HEK293 (cell line): ENCODE data around the gene PHYKPL.

Experiments
- CTCF ChIA-PET: fragments of 350-600 bp; formaldehyde crosslinking; extraction: SDS; loops from one replicate; lab custom pipeline; 2021; ENCODE audit warnings: antibody characterized with exemption; lab: Yijun Ruan, JAX
- POLR2A ChIA-PET: fragments of 300-600 bp; formaldehyde crosslinking; extraction: SDS; loops from one replicate; lab custom pipeline; 2020; ENCODE audit warnings: antibody characterized with exemption, inconsistent platforms; lab: Yijun Ruan, JAX
- H3K27ac ChIP-seq: fragments of 200-500 bp; sonication (Bioruptor generic); 2 replicates; pipeline ENCODE4 v1.5.1; 2014; ENCODE audit warnings: low read depth, low read length, control low read depth, inconsistent platforms; ENCODE audit errors: extremely low read depth
- H3K36me3 ChIP-seq, 2 experiments: fragments of 200-500 bp in 1 of 2; sonication (Bioruptor generic) in 1 of 2; 1 replicate in 1 of 2; 2 replicates in 1 of 2; pipeline ENCODE4 v1.5.1; 2014 to 2017; ENCODE audit warnings: inconsistent platforms in 2 of 2, low read length in 2 of 2; ENCODE audit not compliant: control insufficient read depth in 2 of 2, insufficient read depth in 1 of 2
- H3K4me1 ChIP-seq: fragments of 200-500 bp; sonication (Bioruptor generic); 2 replicates; pipeline ENCODE4 v1.5.1; 2014; ENCODE audit warnings: mild to moderate bottlenecking, low read length, inconsistent platforms; ENCODE audit not compliant: control insufficient read depth, insufficient read depth
- H3K4me3 ChIP-seq: 2 replicates; pipeline ENCODE4 v1.5.1; 2011; ENCODE audit warnings: low read depth, mild to moderate bottlenecking, control low read depth, low read length, moderate library complexity
- H3K9me3 ChIP-seq: fragments of 200-500 bp; sonication (Bioruptor generic); 2 replicates; pipeline ENCODE4 v1.5.1; 2014; ENCODE audit warnings: low read depth, low read length, inconsistent platforms; ENCODE audit not compliant: control insufficient read depth, insufficient read depth
- EGR2 ChIP-seq: fragments of 450-650 bp; formaldehyde crosslinking; IDR thresholded peaks from 2 replicates; pipeline ENCODE4 v1.5.1; 2016; ENCODE audit warnings: low read depth, missing biosample characterization, missing genetic modification characterization
- MEIS1 ChIP-seq: sonication (generic); formaldehyde crosslinking; IDR thresholded peaks from 2 replicates; pipeline ENCODE4 v1.8.1; 2022; ENCODE audit warnings: missing genetic modification reagents, mild to moderate bottlenecking, borderline replicate concordance
- PRDM1 ChIP-seq: fragments of 450-650 bp; formaldehyde crosslinking; IDR thresholded peaks from 2 replicates; pipeline ENCODE4; 2016; ENCODE audit warnings: missing biosample characterization, missing genetic modification characterization
- SETDB1 ChIP-seq: IDR thresholded peaks from one replicate; pipeline ENCODE4 v1.6.1; 2017; ENCODE audit warnings: mild to moderate bottlenecking, low read length, moderate library complexity, mixed read lengths; ENCODE audit not compliant: insufficient read length
- SP3 ChIP-seq: fragments of 450-650 bp; formaldehyde crosslinking; IDR thresholded peaks from 2 replicates; pipeline ENCODE4 v1.5.1; 2016; ENCODE audit warnings: missing biosample characterization, missing genetic modification characterization
- ZBTB17 ChIP-seq: fragments of 450-650 bp; formaldehyde crosslinking; IDR thresholded peaks from 2 replicates; pipeline ENCODE4 v1.5.1; 2016; ENCODE audit warnings: missing biosample characterization, missing genetic modification characterization
- ZFHX2 ChIP-seq: fragments of 450-650 bp; formaldehyde crosslinking; conservative IDR thresholded peaks from 2 replicates; pipeline ENCODE4 v1.5.1; 2016; ENCODE audit warnings: missing biosample characterization, missing genetic modification characterization
- ZFP41 ChIP-seq: fragments of 450-650 bp; formaldehyde crosslinking; IDR thresholded peaks from 2 replicates; pipeline ENCODE4 v1.5.1; 2016; ENCODE audit warnings: missing biosample characterization, missing genetic modification characterization, borderline replicate concordance
- ZNF140 ChIP-seq: fragments of 450-650 bp; formaldehyde crosslinking; IDR thresholded peaks from 2 replicates; pipeline ENCODE4 v1.5.1; 2016; ENCODE audit warnings: missing biosample characterization, missing genetic modification characterization
- ZNF19 ChIP-seq: fragments of 450-650 bp; formaldehyde crosslinking; IDR thresholded peaks from 2 replicates; pipeline ENCODE4; 2016; ENCODE audit warnings: missing biosample characterization, missing genetic modification characterization, low read depth
- ZNF211 ChIP-seq: fragments of 450-650 bp; formaldehyde crosslinking; IDR thresholded peaks from 2 replicates; pipeline ENCODE4 v1.5.1; 2016; ENCODE audit warnings: low read depth, missing biosample characterization, missing genetic modification characterization
- ZNF221 ChIP-seq: fragments of 450-650 bp; formaldehyde crosslinking; IDR thresholded peaks from 2 replicates; pipeline ENCODE4 v1.5.1; 2017; ENCODE audit warnings: missing biosample characterization, missing genetic modification characterization, borderline replicate concordance
- ZNF366 ChIP-seq: fragments of 450-650 bp; formaldehyde crosslinking; conservative IDR thresholded peaks from 2 replicates; pipeline ENCODE4 v1.5.1; 2016; ENCODE audit warnings: missing biosample characterization, missing genetic modification characterization
- ZNF394 ChIP-seq: fragments of 450-650 bp; formaldehyde crosslinking; IDR thresholded peaks from 2 replicates; pipeline ENCODE4 v1.5.1; 2016; ENCODE audit warnings: missing biosample characterization, missing genetic modification characterization, mild to moderate bottlenecking, moderate library complexity, borderline replicate concordance
- ZNF433 ChIP-seq: fragments of 450-650 bp; formaldehyde crosslinking; IDR thresholded peaks from 2 replicates; pipeline ENCODE4 v1.5.1; 2016; ENCODE audit warnings: missing biosample characterization, missing genetic modification characterization, low read depth
- ZNF473 ChIP-seq: fragments of 450-650 bp; formaldehyde crosslinking; IDR thresholded peaks from 2 replicates; pipeline ENCODE4 v1.5.1; 2017; ENCODE audit warnings: missing biosample characterization, missing genetic modification characterization
- ZNF521 ChIP-seq: fragments of 450-650 bp; formaldehyde crosslinking; IDR thresholded peaks from 2 replicates; pipeline ENCODE4 v1.5.1; 2017; ENCODE audit warnings: missing biosample characterization, mild to moderate bottlenecking, missing genetic modification characterization
- ZNF623 ChIP-seq: fragments of 450-650 bp; formaldehyde crosslinking; IDR thresholded peaks from 2 replicates; pipeline ENCODE4 v1.5.1; 2016; ENCODE audit warnings: missing biosample characterization, missing genetic modification characterization
- TF ChIP-seq, protein P1 (sequence below): fragments of 450-650 bp; formaldehyde crosslinking; IDR thresholded peaks from 2 replicates; pipeline ENCODE4 v1.5.1; 2016; ENCODE audit warnings: missing biosample characterization, missing genetic modification characterization
- TF ChIP-seq, protein P2 (sequence below): fragments of 450-650 bp; formaldehyde crosslinking; IDR thresholded peaks from 2 replicates; pipeline ENCODE4 v1.5.1; 2016; ENCODE audit warnings: missing biosample characterization, missing genetic modification characterization
- TF ChIP-seq, protein P3 (sequence below): fragments of 450-650 bp; formaldehyde crosslinking; IDR thresholded peaks from 2 replicates; pipeline ENCODE4 v1.5.1; 2017; ENCODE audit warnings: missing biosample characterization, missing genetic modification characterization

PHYKPL gene

DNA sequence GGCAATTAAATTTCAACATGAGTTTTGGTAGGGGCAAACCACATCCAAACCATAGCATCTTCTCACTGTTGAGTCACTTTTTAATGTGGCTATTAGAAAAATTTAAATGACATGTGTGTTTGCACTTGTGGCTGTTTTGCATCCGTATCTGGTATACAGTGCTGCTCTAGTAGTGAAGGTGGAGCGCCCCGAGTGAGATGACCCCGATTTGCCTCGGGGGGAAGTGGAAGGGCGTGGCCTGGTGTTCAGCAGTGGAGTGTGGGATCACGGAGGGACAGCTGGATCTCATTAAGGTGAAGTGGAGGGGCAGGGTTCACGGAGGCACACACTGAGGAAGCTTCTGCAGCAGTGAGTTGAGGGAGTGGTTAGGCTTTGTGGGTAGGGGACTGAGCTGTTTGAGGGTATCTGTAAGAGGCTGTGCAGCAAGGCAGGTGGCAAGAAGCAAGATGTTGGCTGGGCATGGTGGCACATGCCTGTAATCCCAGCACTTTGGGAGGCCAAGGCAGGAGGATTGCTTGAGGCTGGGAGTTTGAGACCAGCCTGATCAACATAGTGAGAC is 39.3 kb downstream of the PHYKPL start:
- no peak overlapping the region for H3K4me3 ChIP-seq
- H3K9me3 ChIP-seq = no peaks in the 10 kb centered on the region
- no peak overlapping the region for H3K27ac ChIP-seq
- no peaks in the 10 kb centered on the region for H3K36me3 ChIP-seq
- POLR2A ChIA-PET = interaction anchor here (2.0 kb wide), 1 partner anchor 11 kb away, joined by 6 read pairs; the partner anchor contains the start of gene HNRNPAB
- TF ChIP-seq, protein P1, sequence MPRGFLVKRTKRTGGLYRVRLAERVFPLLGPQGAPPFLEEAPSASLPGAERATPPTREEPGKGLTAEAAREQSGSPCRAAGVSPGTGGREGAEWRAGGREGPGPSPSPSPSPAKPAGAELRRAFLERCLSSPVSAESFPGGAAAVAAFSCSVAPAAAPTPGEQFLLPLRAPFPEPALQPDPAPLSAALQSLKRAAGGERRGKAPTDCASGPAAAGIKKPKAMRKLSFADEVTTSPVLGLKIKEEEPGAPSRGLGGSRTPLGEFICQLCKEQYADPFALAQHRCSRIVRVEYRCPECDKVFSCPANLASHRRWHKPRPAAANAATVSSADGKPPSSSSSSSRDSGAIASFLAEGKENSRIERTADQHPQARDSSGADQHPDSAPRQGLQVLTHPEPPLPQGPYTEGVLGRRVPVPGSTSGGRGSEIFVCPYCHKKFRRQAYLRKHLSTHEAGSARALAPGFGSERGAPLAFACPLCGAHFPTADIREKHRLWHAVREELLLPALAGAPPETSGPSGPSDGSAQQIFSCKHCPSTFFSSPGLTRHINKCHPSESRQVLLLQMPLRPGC = no peak
- TF ChIP-seq ZNF623 (tag by site-specific recombination) = no peak
- no peak for TF ChIP-seq SP3 (tag by site-specific recombination)
- no peak for TF ChIP-seq ZBTB17
- no peak for TF ChIP-seq ZNF433
- TF ChIP-seq ZNF140 (tag by site-specific recombination) = no peak
- TF ChIP-seq, protein P2, sequence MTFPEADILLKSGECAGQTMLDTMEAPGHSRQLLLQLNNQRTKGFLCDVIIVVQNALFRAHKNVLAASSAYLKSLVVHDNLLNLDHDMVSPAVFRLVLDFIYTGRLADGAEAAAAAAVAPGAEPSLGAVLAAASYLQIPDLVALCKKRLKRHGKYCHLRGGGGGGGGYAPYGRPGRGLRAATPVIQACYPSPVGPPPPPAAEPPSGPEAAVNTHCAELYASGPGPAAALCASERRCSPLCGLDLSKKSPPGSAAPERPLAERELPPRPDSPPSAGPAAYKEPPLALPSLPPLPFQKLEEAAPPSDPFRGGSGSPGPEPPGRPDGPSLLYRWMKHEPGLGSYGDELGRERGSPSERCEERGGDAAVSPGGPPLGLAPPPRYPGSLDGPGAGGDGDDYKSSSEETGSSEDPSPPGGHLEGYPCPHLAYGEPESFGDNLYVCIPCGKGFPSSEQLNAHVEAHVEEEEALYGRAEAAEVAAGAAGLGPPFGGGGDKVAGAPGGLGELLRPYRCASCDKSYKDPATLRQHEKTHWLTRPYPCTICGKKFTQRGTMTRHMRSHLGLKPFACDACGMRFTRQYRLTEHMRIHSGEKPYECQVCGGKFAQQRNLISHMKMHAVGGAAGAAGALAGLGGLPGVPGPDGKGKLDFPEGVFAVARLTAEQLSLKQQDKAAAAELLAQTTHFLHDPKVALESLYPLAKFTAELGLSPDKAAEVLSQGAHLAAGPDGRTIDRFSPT (tag by site-specific recombination) = no peak
- TF ChIP-seq, all 188 proteins: peak for 0
- H3K4me1 ChIP-seq = no peaks in the 10 kb centered on the region
- CTCF ChIA-PET = no interaction called here

DNA sequence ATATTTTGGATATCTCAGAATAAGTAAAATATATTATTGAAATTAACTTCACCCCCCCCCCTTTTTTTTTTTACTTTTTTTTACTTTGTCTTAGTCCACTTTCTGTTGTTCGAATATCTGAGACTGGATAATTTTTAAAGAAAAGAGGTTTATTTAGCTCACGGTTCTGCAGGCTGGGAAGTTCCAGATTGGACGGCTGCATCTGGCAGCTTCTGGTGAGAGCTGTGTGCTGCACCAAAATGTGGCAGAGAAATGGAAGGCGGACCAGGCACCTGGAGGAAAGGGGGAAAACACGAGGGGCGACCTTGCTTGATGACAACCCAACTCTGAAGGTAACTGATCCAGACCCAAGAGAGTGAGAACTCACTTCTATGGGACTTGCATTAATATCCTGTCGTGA is 39.8 kb downstream of the PHYKPL start:
- Histone ChIP-seq H3K4me1 (no peaks in the 10 kb centered on the region), H3K36me3 (no peaks in the 10 kb centered on the region), H3K9me3 (no peaks in the 10 kb centered on the region), H3K27ac (no peak overlapping the region)
- POLR2A ChIA-PET = interaction anchor here (2.0 kb wide), 1 partner anchor 11 kb away, joined by 6 read pairs; the partner anchor contains the start of gene HNRNPAB
- no peak for TF ChIP-seq ZNF394 (tag by site-specific recombination)
- no peak for TF ChIP-seq ZNF211 (tag by site-specific recombination)
- TF ChIP-seq SETDB1 = peak; percentile 32
- no peak for TF ChIP-seq ZNF221 (tag by site-specific recombination)
- no peak for TF ChIP-seq ZNF521 (tag by site-specific recombination)
- TF ChIP-seq, all 188 proteins: peak for 1
- CTCF ChIA-PET = no interaction called here
- H3K4me3 ChIP-seq = no peak overlapping the region

DNA sequence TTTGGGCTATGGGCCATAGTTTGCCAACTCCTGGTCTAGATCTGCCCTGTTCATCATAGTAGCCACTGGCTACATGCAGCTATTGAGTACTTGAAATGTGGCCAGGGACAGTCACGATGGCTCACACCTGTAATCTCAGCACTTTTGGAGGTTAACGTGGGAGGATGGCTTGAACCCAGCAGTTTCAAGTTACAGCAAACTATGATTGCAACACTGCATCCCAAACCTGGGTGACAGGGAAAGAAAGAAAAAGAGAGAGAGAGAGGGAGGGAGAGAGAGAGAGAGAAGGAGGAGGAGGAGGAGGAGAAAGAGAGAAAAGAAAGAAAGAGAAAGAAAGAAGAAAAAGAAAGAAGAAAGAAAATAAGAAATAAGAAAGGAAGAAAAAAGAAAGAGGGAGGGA is 40.4 kb downstream of the PHYKPL start:
- peak; percentile 35 for TF ChIP-seq ZFHX2 (tag by site-specific recombination)
- no peak for TF ChIP-seq ZNF473 (tag by site-specific recombination)
- peak; percentile 82 for TF ChIP-seq PRDM1 (tag by site-specific recombination)
- no peak for TF ChIP-seq ZNF521 (tag by site-specific recombination)
- TF ChIP-seq, protein P3, sequence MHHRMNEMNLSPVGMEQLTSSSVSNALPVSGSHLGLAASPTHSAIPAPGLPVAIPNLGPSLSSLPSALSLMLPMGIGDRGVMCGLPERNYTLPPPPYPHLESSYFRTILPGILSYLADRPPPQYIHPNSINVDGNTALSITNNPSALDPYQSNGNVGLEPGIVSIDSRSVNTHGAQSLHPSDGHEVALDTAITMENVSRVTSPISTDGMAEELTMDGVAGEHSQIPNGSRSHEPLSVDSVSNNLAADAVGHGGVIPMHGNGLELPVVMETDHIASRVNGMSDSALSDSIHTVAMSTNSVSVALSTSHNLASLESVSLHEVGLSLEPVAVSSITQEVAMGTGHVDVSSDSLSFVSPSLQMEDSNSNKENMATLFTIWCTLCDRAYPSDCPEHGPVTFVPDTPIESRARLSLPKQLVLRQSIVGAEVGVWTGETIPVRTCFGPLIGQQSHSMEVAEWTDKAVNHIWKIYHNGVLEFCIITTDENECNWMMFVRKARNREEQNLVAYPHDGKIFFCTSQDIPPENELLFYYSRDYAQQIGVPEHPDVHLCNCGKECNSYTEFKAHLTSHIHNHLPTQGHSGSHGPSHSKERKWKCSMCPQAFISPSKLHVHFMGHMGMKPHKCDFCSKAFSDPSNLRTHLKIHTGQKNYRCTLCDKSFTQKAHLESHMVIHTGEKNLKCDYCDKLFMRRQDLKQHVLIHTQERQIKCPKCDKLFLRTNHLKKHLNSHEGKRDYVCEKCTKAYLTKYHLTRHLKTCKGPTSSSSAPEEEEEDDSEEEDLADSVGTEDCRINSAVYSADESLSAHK = peak; percentile 50; the same call in 1 of the 2 replicates
- TF ChIP-seq ZFP41 (tag by site-specific recombination) = no peak
- TF ChIP-seq EGR2 = peak; percentile 58
- TF ChIP-seq ZNF366 (tag by site-specific recombination) = peak; percentile 85
- no peak for TF ChIP-seq MEIS1
- TF ChIP-seq ZNF19 (tag by site-specific recombination) = no peak
- H3K4me3 ChIP-seq = no peak overlapping the region
- CTCF ChIA-PET = interaction anchor here (0.5 kb wide), 1 partner anchor 104 kb away, joined by 3 read pairs; no protein-coding TSS in a partner anchor
- H3K27ac ChIP-seq = no peak overlapping the region
- H3K9me3 ChIP-seq = no peaks in the 10 kb centered on the region
- POLR2A ChIA-PET = interaction anchor here (2.0 kb wide), 1 partner anchor 12 kb away, joined by 6 read pairs; the partner anchor contains the start of gene HNRNPAB
- H3K4me1 ChIP-seq = no peaks in the 10 kb centered on the region
- H3K36me3 ChIP-seq = no peaks in the 10 kb centered on the region
